HPDE6-E6E7 (cell line): ENCODE measurements around the gene NCOR1.

Experiments used
- DNase-seq: peaks from one replicate; pipeline ENCODE4 v3.0.0; 2011; ENCODE audit warnings: missing footprints; ENCODE audit errors: extremely low spot score

NCOR1 gene

GRCh38 chr17:16027708-16028584 lies 187.4 kb downstream of the NCOR1 start:
- DNase-seq, result peak; percentile 94

- no peak for DNase-seq
Measured at GRCh38 chr17:16026895-16027294, 188.4 kb downstream of the NCOR1 start.

GRCh38 chr17:16025202-16025601 lies 190.1 kb downstream of the NCOR1 start:
- no peak for DNase-seq

GRCh38 chr17:16023881-16024280 lies 191.5 kb downstream of the NCOR1 start:
- DNase-seq, result no peak

- DNase-seq, result no peak
Measured at GRCh38 chr17:16019347-16019746, 196.0 kb downstream of the NCOR1 start.

- DNase-seq, result no peak
Measured at GRCh38 chr17:16013943-16014407, 201.4 kb downstream of the NCOR1 start.

- no peak for DNase-seq
Measured at GRCh38 chr17:16007439-16007838, 207.9 kb downstream of the NCOR1 start.

- DNase-seq, result no peak
Measured at GRCh38 chr17:16005636-16006035, 209.7 kb downstream of the NCOR1 start.

- DNase-seq, result no peak
Measured at GRCh38 chr17:16003841-16004240, 211.5 kb downstream of the NCOR1 start.

GRCh38 chr17:16002708-16003260 lies 212.6 kb downstream of the NCOR1 start:
- DNase-seq, result no peak

GRCh38 chr17:16001226-16001897 lies 214.0 kb downstream of the NCOR1 start:
- DNase-seq, result no peak

GRCh38 chr17:15999974-16000827 lies 215.1 kb downstream of the NCOR1 start:
- DNase-seq, result peak; percentile 26

GRCh38 chr17:15999141-15999973 lies 216.0 kb downstream of the NCOR1 start, which contains the start of the genes TTC19 and ZSWIM7:
TTC19 (plus strand) TSS chr17:15999824; CDS start chr17:15999849, 25 bp downstream.
ZSWIM7 (minus strand) TSS chr17:15999704; CDS start chr17:15999594, 110 bp downstream.
- DNase-seq, result peak; percentile 98

GRCh38 chr17:15998031-15998562 lies 217.2 kb downstream of the NCOR1 start:
- no peak for DNase-seq

GRCh38 chr17:15996322-15996721 lies 219.0 kb downstream of the NCOR1 start:
- no peak for DNase-seq

GRCh38 chr17:15981646-15982580 lies 233.4 kb downstream of the NCOR1 start:
- DNase-seq, result no peak

GRCh38 chr17:15981208-15981607 lies 234.1 kb downstream of the NCOR1 start:
- DNase-seq, result no peak
